Fibroblast of peridontal ligament (primary cell): ENCODE results near the gene VASN.
A peak's percentile ranks its signal among the peaks of the same experiment; 100 is the strongest.

ENCODE experiments used
- DNase-seq: peaks from one replicate; pipeline ENCODE4 v3.0.0-alpha.2; 2010; ENCODE audit errors: extremely low read depth

VASN gene

DNA sequence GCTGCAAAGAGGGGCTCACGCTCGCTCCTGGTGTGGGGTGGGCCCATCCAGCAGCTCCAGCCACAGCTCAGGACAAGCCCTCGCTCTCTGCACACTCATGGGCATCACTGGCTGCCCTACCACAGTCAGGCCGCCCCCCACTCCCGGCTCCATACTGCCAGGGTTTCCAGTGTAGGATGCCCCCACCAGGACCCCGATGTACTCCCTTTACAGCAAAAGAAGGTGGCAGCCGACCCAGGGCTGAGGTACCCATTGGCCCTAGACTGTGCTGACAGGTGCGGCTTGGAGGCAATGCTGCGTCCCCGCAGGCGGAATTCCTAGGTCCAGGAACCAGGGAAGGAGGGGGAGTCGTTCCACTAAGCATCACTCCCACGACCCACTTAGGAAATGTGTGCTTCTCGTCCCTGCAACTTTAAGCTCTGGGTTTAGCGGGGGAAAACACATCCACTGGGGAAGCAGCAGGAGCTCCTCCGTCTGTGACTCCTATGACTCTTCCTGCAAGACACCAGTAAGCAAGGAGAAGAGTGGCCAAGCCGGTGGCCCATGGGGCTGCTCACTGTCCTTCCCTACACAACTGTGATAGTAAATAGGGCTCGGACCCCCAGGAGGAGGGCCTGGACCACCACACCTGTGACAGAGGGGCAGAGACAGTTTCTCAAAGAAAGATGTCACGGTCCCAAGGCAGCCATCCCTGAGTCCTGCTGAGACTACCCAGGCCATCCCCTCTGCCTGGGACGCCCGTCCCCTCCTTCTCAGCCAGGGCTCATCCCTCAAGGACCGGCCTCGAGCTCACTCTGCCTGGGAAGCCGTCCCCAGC, 31.7 kb downstream of the VASN start:
- no peak for DNase-seq

DNA sequence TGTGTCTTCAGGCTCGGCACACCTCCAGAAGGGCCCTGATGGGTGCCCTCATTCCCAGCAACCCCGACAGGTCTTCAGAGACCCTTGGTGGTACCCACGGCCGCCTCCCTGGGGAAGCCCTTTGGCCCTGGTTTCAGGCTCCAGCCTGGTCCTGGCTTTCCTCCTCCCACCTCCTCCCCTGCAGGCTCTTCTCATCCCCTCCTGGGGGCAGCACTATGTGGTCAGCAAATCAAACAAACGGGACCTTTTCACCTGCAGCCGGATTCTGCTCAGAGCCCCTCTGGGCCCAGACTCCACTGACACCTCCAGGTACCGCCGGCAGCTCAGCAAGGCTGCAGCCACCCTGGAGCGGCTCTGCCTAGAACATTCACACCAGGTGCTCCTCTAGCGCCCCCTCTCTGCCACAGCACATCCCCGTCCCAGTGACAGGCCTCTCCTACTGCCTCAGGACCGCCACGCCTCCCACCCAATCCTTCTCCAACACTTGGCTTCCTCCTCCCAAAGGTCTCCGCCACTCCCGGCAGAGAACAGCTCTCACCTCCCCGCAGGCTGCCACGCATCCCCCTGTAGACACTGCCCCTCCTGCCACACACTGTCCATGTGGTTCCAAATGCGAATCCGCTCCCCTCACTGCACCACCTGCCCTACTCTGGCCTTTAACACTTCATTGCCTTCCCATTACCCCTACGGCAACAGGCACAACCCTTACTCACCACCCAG, 32.8 kb downstream of the VASN start:
- DNase-seq, result no peak

- DNase-seq, result no peak
These were observed 33.5 kb downstream of the VASN start for GRCh38 chr16:4404967-4405696.

GRCh38 chr16:4407543-4408322, 36.1 kb downstream of the VASN start:
- DNase-seq, result no peak

DNA sequence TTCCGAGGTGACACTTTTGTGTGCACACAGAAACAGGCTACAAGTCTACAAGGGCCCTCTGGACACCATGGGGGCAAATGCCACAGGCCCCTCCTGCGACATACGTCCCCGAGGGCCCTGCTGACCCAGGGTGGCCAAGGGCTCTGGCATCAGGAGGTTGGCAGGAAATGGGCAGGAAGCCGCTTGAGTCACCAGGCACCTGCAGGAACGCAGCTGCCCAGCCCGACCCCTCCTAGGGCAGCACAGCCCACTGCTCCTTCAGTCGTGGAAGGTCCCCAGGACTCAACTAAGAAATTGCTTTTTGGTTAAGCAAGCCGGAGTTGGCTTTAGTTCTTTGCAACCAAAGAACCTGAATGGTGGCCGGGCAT, 36.7 kb downstream of the VASN start:
- no peak for DNase-seq

GRCh38 chr16:4409081-4409932, 37.7 kb downstream of the VASN start:
- no peak for DNase-seq

GRCh38 chr16:4410335-4411075, 38.9 kb downstream of the VASN start:
- DNase-seq, result peak; percentile 93

- no peak for DNase-seq
These were observed 40.0 kb downstream of the VASN start for GRCh38 chr16:4411684-4412083.

DNA sequence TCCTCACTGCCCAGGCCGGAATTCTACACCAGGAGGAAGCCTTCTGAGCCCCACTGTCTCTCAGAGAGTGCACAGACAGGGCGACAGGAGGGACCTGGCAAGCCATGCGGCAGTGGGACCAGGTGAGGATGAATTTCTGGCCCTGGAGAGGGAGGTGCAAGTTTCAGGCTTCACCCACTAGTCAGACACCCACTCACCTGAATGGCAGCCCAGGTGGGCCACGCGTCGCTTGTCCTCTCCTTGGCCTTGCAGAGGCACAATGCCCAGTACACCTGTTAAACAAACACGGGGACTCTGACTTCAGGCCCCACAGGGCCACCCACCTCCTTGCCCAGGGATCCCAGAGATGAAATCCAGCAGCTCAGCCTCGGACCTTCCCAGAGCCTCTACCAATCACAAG, 40.5 kb downstream of the VASN start:
- DNase-seq, result no peak

GRCh38 chr16:4412854-4413253, 41.2 kb downstream of the VASN start:
- no peak for DNase-seq

- DNase-seq, result no peak
These were observed 42.7 kb downstream of the VASN start for GRCh38 chr16:4414187-4414917.

- no peak for DNase-seq
These were observed 44.0 kb downstream of the VASN start for GRCh38 chr16:4415538-4416199.

DNA sequence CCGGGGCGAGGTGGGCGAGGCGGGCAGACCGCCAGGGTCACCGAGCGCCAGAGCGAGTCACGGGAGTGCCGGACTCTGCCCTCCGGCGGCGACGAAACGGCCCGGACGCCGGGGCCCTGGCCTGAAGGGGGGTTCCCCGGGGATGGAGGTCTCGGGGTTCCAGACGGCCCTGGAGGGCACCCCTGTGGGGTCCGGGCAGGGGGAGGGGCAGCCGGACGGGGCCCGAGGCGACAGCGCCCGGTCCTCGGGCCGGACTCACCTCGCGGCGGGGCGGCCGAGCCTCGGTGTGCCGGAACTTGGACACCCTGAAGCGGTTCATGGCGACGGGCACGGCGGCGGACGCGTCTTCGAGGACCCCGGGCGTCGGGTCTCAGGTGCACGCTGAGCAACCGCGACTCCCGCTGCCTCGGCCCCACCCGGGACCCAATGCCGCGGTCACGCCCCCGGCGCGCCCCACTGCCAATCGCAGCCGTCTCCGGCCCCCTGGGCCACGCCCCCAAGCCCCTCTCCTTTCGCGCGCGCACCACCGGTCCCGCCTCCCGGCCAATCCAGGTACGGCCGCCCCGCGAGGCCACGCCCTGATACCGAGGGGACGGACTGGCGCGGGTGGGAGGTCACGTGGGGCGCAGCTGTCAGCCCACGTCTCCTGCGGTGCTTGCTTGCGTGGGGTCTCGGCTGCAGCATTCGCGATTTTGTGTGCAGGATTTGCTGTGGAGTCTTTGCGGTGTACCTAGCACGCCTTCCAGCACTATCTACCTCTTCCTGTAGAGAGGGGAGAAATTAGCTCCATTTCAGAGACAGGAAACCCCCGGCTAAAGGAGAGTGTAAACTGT, 44.8 kb downstream of the VASN start, which contains the start of gene CORO7:
Gene CORO7 (minus strand): TSS at position 397 of the 833 bp plus-strand sequence. CDS start 78 bp downstream, at position 319.
- DNase-seq, result peak; percentile 67

DNA sequence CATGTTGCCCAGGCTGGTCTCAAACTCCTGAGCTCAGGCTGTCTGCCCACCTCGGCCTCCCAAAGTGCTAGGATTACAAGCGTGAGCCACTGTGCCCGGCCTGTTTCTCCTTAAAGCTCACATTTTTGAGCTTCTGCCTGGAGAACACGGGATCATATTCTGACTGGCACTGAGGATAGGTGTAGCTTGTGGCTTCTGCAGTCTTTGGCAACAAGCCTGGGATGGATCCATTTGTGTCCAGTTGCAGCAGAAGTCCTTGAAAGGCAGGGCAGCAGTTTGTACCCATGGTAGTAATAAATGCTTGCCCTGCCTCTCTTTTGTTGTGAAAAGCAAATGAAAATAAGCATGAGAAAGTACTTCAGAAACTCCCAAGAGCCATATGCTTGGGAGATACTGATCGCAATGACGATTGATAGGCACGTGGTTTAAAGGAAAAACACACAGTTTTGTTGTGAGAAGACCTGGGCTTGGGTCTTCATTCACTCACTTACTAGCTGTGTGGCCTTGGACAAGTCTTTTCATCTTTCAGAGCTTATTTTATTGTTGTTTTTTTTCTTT, 47.8 kb downstream of the VASN start:
- no peak for DNase-seq

DNA sequence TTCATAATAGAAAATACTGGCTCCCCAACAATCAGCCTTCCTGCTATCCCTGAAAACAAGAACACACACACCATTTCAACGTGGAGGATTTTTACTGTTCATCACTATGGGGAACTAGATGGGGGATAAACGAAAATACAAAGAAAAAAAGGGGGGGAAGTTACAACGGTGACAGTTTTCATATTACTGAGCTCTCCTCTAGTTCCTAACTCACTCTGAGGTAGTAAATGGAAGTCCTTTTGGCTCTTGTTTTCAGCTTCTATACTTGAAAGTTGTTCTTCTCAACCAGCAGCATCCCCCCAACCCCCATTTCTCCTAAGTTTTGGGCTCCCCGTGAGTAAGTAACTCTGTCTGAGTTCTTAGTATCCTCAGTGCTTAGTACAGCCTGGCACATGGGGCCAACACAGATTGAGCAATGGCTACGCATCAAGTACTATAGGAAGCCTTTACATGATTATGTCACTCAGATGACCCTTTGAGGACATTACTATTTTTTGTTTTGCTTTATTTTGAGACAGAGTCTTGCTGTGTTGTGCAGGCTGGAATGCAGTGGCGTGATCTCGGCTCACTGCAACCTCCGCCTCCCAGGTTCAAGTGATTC, 49.0 kb downstream of the VASN start:
- DNase-seq, result no peak

GRCh38 chr16:4425378-4426020, 53.9 kb downstream of the VASN start, which contains the start of gene DNAJA3:
TSS of gene DNAJA3 (plus strand) at chr16:4425868. CDS start at chr16:4425882, 14 bp downstream.
- DNase-seq, result peak; percentile 97
